NCI-H2107 (cell line): ENCODE results near the gene PRDX6.
A peak's percentile ranks its signal among the peaks of the same experiment; 100 is the strongest.
"Not testable (repeated sequence)": the region's sequence is repeated elsewhere in the genome, so short reads cannot be mapped to it uniquely, and the experiment has no call there.

Experiments
- DNase-seq: peaks from one replicate; lab custom pipeline; 2025; lab: John Stamatoyannopoulos, UW

Gene PRDX6, protein sequence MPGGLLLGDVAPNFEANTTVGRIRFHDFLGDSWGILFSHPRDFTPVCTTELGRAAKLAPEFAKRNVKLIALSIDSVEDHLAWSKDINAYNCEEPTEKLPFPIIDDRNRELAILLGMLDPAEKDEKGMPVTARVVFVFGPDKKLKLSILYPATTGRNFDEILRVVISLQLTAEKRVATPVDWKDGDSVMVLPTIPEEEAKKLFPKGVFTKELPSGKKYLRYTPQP

DNA sequence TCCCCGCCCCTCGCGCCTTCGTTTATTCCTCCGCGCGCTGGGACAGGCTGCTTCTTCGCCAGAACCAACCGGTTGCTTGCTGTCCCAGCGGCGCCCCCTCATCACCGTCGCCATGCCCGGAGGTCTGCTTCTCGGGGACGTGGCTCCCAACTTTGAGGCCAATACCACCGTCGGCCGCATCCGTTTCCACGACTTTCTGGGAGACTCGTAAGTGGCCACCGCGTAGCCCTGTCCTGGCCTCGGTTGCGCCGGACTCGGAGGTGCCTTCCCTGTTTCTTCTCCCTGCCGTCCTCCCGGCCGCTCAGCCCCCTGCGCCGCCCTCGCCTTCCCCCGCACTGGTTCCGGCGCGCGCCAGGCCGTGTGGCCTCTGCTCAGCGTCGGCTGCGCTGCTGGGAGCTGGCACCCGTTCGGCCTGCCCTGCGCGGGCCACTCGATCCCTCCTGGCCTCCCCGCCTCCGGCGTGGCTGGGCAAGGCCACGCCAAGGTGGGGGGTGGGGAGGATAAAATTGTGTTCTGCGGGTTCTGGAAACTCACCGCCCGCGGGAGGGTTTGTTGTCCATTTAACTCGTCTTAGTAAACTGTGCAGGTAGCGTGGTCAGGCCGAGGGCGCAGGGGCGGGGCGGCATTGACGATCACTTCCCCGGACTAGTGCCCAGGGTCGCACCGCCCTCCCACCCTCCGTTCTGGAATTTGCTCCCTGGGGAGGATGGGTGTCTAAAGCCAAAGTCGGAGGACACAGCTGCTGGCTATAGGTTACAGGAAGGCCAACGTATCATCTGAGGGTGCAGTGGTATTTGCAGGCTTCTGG lies at the start of gene PRDX6:
PRDX6 (plus strand) TSS at position 50 of the 808 bp plus-strand sequence; CDS start at position 113, 63 bp downstream.
- peak; percentile 39 for DNase-seq

DNA sequence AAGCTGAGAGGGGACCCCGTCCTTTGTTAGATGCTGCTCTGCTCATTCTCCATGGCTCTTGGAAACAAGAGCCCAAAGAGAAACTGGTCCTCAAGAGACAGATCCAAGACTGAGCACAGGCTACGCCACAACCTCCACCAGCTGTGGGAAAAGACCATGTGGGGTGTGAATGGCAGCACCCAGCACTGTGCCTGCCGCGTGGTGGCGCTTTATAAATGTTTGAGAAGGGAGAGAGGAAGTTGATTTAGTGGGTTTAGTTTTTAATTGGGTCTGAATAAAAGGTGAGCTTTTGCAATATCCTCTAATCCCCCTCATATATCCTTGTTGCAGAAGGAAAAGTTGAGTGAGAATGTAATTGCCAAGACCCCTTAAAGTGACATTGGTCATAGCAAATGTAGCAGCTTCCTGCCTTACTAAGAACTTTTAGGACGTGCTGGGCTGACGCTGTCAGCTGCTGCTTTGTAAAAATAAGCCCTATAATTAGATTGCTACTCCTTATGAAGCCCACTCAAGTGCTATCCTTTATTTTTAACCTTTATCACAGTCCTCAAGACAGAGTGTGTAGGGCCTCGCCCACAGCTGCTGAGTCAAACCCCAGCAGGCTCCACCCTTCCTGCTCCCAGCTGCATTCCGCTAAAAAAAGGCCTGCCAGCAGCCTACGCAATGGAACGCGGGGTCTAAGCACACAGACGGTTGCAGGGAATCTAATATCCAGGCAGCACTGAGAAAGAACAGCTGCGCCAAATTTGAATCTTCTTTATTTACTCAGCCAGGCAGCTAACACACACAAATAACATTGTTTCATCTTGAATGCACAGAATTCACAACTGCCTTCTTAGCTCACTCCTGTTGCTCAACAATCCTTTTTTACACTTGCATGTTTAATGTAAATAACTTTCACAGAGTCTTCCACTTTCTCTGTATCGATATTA lies 47.4 kb upstream of the PRDX6 start:
- DNase-seq: peak; percentile 30

DNA sequence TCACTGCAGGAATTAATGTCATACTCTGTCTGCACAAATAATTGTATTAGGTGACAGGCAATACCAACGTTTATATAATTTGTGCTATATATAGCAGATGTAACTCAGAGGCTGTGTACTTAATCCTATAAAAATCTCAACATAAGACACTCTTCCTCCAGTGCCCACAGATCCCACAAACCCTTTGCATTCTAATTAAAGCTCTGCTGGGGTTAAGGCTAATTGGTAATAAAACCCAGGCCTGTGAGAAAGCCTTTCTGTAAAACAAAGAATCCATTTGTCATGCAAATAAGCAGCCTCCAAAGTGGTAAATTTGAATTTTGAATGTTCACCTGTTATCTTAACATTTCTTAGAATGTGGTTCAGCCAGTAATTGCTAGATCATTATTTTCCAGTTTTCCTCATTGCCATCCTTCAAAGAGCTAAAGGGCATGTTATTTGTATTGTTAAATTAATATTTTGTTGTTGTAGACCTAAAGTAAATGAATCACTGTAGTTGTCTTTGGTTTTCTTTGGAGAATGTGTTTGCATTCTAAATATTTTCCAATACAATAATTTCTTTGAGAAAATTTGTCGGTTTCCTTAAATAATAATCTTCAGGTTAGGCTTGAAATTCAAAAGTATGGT lies 46.3 kb upstream of the PRDX6 start:
- no peak for DNase-seq

DNA sequence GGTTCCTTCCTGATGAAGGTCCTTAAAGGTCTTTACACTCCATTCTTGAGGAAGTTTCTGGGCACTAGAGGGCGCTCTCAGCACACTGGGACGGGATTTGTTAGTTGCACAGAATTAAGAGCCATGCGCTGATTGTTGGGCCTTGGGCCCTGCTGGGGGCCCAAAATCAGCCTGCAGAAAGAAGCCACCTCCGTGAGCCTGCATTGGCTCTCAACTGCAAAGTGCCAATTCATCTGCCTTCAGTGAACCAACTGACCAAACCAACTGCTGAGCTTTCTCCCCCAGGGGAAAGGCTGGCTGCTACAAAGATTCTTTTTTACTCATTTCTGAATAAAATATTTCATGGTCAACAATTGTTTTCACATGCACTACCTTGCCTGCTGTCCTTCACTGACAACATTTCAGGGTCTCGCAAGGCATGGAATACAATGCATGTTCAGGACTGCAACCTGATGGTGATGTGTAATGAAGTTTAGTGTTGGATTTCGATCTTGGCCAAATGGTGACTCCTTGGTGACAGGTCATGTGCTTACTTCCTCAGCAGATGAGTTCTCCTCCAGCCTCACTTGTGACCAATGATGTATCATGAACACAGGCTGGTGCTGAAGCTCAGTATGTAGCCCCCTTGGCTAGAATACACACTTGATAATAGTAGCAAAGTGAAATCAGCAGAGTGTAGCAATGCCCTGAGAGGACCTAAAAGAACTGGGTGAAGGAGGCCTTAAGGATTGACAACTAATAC lies 45.7 kb upstream of the PRDX6 start:
- peak; percentile 87 for DNase-seq

DNA sequence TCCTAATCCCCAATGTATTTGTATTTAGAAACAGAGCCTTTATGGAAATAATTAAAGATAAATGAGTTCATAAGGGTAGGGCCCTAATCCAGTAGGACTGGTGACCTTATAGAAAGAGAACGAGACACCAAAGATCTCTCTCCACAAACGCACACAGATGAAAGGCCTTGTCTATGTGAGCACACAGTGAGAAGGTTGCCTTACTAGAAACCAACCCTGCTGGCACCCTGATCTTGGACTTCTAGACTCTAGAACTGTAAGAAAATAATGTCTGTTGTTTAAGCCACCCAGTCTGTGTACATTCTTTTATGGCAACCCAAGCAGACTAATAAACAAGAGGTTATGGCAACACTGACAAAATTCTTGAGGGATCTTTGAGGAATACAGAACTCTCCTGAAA lies 44.8 kb upstream of the PRDX6 start:
- no peak for DNase-seq

DNA sequence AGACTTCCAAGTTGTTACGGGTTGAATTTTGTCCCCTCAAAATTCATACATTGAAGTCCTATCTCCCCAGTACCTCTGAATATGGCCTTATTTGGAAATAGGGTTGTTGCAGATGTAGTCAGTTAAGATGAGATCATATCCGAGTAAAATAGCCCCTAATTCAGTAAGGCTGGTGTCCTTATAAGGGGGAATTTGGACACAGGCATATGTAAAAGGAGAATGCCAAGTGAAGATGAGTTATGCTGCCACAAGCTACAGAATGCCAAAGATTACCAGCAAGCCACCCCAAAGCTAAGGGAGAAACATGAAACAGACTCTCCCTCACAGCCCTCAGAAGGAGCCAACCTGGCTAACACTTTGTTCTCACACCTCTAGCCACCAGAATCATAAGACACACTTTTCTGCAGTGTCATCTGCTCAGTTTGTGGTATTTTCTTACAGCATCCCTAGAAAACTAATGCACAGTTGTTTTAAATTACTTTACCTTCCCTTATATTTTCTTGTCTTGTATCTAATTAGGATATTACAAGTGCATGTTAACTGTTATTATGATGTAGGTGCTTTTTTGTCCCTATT lies 43.3 kb upstream of the PRDX6 start:
- no peak for DNase-seq

DNA sequence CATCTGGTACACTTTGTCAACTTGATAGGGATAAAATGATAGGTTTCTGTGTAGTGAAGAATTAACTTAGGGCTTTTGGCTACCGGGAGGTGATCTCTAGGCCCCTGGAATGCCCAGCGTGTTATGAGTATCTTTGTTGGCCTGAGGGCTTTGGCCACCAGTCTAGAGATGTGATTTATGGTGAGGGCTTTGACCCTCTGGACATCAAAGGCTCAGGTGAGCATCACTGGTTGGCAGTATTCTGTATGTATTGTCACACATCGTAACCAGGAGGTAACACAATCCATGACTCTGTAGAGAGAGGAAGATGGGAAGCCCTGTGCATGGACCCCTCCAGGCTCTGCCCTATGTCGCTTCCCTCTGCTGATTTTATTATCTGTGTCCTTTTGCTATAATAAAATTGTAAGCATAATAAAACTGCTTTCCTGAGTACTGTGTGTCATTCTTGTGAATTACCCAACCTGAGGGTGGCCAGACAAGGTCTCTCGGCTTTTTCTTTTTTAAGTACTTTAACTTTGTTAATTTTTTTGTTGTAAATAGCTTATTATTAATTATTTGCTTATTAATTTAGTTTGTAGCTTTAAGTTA lies 40.2 kb upstream of the PRDX6 start:
- DNase-seq: no peak

DNA sequence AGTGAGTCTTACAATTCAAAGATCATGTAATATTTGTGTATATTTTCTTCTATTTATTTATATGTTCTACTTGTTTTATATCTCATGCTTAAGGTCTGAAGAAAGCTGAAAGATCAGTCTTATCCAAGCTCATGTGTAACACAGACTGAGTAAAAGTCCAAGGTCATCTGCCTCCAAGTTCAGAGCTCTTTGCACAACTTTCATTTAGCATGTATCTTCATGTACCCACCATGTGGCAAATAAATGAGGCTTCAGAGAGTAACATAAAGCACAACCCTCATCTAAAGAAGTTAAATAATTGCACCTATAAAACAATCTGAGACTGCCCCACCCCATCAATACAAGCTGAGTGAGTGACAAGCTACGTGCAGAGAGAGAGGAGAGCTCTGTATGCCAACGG lies 38.5 kb upstream of the PRDX6 start:
- DNase-seq: no peak

DNA sequence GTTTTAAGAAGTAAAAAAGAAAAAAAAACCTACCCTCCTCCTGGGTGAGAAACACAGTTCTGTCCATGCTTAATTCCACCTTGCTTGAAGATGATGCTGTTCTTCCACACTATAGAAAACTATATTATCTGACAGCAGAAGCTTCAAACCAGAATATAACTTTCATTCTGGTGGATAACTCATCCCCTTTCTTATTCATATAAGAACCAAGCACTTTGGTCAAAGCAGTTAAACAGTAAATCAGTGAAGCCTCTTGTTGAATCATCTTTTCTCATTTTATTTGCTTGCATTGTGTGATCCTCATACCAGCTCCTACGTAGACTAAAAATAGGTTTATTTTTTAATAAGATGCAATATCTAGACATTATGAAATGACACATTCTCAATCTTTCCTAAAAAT lies 36.7 kb upstream of the PRDX6 start:
- no peak for DNase-seq

DNA sequence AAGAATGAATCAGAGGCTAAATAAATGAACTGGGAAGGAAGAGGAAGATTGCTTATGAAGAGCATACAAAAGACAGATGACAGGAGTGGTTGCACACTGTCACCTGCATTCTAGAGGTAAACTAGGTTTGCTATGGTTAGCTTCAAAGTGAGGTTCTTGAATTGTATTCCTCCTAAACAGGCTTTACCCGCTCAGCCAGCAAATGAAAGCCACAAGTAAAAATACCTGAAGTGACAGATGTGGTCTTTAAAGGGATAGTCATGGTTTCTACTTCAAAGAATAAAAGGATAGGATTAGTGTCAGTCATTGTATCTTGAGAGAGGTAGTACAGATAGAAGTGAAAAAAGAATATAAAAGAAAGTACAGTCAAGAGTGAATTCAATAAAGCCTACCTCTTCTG lies 32.4 kb upstream of the PRDX6 start:
- DNase-seq: no peak

DNA sequence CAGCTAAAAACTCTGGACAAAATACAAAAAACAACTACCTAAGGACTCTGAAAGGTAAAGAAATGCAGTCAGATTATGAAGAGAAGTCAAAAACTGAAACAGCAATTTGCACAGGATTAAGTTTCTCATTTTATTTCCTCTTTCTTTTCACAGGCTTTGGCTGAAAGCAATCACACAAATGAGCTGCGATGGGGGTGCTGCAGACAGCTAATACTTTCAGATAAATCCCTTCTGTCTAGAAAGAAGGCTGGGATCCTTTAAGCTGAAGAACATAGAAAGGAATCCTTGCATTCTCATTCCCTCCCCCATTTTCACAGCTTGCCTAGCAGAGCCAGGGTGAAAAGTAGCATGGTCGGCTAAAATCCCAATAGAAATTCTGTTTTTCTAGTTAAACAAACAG lies 32.0 kb upstream of the PRDX6 start:
- no peak for DNase-seq

DNA sequence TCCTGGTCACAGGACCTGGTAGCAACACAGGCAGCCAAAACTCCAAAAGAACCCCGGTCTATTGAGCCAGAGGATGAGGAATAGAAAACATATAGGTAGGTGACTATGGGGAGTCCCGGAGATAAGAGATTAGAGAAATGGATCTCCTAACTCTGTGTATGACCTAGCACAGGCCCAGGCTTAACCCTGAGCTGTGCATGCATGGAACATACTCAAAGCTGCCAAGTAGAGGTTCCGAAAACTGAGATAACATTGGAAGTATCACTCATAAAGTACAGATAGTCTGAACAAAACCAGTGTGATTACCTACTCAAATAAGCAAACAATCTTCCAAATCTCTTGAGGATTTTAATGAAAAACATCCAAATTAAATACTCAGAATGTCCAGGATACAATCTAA lies 31.5 kb upstream of the PRDX6 start:
- DNase-seq: no peak

DNA sequence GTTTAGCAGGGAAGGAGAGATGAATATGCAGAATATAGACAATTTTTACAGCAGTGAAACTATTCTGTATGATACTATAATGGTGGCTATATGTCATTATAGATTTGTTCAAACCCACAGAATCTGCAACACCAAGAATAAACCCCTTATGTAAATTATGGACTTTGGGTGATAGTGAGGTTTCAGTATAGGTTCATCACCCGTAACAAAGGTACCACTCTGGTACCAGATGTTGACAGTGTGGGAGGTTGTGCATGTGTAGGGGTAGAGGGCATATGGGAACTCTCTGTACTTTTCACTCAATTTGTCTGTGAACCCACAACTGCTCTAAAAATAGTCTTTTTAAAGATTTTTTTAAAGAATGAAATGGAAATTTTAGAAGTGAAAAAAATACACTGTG lies 29.9 kb upstream of the PRDX6 start:
- DNase-seq: no peak

DNA sequence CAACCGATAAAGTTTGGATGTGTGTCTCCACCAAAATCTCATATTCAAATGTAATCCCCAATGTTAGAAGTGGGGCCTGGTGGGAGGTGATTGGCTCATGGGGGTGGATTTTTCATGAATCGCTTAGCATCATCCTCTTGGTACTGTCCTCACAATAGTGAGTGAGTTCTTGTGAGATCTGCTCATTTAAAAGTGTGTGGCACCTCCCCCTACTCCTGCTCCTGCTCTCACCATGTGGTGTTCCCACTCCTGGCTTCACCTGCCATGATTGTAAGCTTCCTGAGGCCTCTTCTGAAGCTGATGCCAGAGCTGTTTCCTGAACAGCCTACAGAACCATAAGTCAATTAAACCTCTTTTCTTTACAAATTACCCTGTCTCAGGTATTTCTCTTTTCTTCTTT lies 28.2 kb upstream of the PRDX6 start:
- DNase-seq: no peak

DNA sequence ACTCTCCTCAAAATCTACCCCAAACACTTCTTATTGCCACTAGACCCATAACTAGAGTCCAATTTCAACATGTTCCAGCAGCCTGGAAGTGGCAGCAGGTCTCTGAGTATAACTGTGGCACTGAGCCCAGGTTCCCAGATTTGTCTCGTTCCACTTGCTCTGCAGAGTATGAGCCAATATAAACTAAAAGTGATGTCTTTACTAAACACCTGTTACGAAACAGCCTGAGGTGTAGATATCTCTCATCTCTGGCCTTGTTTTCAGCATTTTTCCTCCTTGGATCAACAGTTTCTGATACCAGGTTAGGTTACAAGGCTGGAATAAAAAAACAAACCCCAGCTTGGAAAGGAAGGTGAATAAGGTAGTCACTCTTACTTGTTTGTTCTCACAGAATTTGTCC lies 25.2 kb upstream of the PRDX6 start:
- peak; percentile 6 for DNase-seq

DNA sequence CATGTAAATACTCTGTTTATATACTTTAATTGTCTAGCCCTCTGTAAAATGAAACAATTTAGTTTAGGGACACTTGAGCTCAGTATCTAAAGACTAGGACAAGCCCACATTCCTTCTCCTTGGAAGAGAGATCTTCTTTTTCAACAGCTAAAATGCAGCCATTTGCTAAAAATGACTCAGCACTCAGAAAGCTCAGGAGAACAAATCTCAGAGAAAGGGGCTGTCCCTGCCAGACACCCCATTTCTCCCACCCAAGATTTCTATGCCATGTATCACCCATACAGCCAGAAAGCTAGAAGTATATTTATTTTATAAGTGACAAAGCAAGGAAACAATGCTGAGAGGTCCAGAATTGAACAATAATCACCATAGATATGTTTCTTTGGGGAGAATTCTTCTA lies 23.2 kb upstream of the PRDX6 start:
- no peak for DNase-seq

DNA sequence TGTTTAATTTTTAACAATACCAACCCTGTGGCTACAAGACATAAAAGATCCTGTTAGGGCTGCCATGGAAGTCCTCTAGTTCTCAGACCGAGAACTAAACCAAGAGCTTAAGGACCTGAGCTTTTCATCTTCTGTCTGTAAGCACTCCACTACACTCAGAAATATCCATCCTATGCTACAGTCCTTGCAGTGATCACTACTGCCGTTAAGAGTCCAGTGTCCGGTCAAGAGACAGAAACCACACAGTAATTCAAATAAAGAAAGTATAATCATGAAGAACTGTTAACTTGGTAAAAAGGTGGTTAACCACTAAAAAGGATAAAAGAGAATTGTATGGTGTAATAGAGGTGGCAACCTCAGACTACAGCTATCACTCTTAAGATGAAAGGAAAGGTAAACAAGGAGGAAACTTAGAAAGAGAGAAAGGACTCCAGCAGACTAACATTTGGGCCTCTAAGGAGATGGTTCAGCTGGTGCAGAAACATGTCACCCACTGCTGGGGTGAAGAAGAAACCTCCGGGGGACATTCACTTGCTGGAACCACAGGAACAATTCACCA lies 22.1 kb upstream of the PRDX6 start:
- no peak for DNase-seq

DNA sequence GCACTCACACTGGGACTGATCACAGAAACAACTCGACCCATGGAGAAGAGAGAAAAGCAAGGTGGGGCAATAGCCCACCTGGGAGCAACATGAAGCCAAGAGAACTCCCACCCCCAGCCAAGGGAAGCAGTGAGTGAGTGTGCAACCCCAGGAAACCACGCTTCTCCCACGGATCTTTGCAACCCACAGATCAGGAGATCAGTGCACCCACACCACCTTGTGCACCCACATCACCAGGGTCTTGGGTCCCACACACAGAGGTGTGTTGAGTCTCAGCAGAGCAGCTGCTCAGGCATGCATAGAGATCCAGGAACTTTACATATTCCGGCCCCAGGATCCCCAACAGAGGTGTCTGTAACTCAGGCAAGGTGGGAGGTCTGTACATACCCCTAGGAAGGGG lies 17.2 kb upstream of the PRDX6 start:
- no peak for DNase-seq

DNA sequence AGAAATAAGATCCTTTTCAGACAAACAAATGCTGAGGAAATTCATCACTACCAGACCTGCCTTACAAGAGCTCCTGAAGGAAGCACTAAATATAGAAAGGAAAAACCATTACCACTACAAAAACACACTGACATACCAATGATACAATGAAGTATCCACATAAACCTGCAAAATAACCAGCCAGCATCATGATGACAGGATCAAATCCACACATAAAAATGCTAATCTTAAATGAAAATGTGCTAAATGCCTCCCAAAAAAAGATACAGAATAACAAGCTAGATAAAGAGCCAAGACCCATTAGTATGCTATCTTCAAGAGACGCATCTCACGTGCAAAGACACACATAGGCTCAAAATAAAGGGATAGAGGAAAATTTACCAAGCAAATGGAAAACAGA lies 14.5 kb upstream of the PRDX6 start:
- DNase-seq: not testable (repeated sequence)

DNA sequence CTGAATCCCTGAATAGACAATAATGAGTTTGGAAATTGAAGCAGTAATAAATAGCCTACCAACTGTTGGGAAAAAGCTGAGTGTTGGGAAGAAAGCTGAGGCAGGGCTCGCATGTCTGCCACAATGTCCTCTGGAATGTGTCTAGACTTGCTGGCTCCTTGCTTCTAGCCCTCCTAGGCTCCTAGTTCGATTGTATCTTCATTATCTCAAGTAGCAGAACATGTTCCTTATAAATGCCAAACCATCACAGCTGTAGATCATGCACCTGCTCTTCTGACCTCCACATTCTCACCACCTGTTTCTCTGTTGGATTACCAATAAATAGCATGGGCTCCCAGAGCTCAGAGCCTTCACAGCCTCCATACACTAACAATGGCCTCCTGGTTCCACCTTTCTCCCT lies 12.9 kb upstream of the PRDX6 start:
- not testable (repeated sequence) for DNase-seq
